ENCODE results near the gene DNAJA3. TPM values are rescaled to one million over a fixed set of nuclear protein-coding genes. Genes with fewer than 3 reads are reported as not detected.

Gene DNAJA3
- total RNA-seq, 4 donors from 2014 or later: 24.8 to 42.4 (median 31.8) TPM

DNA sequence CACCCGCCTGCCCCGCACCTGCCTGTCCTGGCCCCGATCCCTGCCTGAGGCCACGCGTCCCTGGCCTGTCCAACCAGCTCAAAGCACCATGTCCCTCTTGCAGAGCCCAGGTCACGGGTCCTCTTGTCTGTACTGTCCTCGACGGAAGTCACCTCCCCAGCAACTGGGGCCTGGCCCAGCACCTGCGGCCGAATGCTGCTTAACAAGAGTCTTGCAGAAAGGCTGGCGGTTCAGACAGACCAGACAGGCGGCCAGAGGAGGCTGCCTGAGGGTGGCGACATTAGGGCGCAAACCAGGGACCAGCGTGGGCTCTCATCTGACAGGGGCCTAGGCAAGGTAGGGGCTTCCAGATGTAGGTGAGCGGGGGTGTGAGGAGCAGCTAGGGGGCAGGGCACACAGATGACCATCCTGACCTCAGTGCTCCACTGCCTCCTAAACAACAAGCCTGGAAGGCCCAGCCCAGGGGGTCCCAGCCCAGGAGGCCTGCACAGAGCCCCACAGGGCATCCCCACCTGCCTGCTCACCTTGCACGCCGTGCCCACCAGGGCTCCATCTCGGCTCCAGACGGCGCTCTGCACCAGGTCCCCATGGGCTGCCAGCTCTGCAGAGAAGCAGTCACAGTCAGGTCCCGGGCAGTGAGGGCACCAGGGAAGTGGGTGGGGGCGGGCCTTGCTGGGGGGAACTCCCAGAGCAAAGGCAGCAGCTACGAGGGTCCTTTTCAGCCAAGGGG lies 20.5 kb upstream of the DNAJA3 start:
- TF ChIP-seq, protein P1, sequence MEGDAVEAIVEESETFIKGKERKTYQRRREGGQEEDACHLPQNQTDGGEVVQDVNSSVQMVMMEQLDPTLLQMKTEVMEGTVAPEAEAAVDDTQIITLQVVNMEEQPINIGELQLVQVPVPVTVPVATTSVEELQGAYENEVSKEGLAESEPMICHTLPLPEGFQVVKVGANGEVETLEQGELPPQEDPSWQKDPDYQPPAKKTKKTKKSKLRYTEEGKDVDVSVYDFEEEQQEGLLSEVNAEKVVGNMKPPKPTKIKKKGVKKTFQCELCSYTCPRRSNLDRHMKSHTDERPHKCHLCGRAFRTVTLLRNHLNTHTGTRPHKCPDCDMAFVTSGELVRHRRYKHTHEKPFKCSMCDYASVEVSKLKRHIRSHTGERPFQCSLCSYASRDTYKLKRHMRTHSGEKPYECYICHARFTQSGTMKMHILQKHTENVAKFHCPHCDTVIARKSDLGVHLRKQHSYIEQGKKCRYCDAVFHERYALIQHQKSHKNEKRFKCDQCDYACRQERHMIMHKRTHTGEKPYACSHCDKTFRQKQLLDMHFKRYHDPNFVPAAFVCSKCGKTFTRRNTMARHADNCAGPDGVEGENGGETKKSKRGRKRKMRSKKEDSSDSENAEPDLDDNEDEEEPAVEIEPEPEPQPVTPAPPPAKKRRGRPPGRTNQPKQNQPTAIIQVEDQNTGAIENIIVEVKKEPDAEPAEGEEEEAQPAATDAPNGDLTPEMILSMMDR (IDR thresholded peaks at IDR 0.05; ENCODE audit: low read depth): no peak

DNA sequence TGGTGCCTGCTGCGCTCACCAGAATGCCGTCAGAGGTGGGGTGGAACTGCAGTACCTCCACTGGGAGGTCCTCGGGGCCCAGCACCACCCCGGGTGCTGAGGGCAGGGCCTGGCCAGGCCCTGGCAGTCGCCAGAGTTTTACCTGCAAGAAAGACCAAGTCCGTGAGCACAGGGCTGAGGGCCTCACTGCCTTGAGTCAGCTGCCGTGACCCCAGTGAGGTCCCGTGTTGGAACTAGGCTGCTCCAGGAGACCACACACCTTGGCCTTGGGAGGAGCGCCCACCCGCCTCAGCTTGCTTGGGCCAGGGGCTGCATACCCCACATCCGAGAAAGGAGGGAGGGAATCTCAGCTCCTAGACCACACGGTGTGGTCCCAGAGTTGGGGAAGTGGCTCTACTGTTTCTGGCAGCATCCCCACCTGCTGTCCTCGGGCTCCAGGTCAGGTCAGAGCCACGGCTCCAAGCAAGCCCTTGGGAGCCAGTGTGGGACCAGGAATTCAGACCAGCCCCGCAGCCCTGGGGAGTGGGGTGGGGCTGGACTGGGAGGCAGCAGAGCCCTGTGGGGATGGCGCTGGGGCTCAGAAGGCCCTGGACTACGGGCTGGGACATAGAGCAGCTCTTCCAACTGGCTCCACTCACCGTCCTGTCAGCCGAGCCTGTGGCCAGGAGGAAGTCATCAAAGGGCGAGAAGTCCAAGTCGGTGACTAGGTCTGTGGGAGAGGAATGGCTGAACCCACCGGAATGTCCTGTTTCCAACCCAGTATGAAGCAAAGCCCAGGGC lies 17.9 kb upstream of the DNAJA3 start:
- TF ChIP-seq, protein P1 (IDR thresholded peaks at IDR 0.05; ENCODE audit: low read depth): no peak

DNA sequence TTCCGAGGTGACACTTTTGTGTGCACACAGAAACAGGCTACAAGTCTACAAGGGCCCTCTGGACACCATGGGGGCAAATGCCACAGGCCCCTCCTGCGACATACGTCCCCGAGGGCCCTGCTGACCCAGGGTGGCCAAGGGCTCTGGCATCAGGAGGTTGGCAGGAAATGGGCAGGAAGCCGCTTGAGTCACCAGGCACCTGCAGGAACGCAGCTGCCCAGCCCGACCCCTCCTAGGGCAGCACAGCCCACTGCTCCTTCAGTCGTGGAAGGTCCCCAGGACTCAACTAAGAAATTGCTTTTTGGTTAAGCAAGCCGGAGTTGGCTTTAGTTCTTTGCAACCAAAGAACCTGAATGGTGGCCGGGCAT lies 17.4 kb upstream of the DNAJA3 start:
- TF ChIP-seq, protein P1 (IDR thresholded peaks at IDR 0.05; ENCODE audit: low read depth): no peak

DNA sequence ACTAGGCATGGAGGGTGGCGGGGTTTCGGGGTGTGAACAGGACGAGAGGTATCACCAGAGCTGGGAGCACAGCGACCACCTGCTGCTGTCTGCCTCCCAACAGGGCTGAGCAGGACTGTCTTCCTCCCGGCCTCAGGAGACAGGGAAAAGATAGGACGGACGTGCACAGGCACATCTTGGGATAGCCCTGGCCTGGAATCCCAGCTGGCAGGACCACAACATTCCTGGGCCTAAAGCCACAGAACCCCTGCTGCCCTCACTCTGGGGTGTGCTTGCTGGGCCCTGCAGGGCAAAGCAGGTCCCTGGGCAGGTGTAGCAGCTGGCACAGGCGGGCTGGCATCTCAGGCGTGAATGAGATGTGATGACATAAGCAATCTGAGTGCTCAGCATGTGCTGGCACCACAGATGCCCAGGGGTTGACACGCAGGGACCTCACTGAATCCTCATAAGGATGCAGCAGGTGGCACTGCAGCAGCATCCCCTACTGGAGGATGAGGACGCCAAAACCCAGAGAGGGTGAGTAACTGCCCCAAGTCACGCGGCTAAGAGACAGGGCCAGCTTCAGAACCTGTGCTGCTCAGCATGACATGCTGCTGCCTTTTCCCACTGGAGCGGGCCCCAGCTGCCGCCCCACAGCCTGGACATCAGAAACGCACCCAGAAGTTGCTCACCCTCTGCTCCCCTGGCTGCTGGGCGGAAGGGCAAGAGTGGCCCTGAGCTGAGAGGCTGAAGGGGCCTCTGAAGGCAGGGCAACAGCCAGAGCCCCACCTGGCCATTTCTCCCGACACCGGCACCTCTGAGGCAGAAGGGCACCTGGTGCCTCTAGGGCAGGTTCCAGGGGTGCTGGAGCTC lies 16.4 kb upstream of the DNAJA3 start:
- TF ChIP-seq, protein P1 (IDR thresholded peaks at IDR 0.05; ENCODE audit: low read depth): no peak

DNA sequence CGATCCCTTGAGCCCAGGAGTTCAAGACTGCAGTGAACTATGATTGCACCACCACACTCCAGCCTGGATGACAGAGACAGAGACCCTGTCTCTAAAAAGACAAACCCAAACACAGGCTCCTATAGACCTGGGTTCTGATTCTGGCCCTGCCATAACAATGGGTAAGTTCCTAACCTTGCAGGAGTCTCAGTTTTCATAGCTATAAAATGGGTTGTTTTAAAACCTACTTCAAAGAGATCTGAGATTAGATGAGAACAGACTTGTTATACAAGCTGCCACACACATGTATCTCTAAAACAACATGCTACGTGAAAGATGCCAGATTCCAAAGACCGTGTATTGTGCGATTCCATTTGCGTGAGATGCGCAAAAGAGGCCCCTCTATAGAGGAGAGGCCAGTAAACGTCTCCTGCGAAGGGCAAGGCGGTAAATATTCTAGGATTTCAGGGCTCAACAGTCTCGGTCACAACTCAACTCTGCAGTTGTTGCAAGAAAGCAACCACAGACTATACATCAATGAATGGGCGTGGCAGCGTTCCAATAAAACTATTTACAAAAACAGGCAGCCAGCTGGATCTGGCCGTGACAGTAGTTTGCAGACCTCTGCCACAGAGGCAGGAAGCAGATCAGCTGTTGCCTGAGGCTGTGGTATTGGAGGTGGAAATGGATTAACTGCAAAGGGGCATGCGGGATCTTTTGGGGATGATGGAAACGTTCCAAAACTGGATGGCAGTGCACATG lies 15.2 kb upstream of the DNAJA3 start:
- TF ChIP-seq, protein P1 (IDR thresholded peaks at IDR 0.05; ENCODE audit: low read depth): no peak

DNA sequence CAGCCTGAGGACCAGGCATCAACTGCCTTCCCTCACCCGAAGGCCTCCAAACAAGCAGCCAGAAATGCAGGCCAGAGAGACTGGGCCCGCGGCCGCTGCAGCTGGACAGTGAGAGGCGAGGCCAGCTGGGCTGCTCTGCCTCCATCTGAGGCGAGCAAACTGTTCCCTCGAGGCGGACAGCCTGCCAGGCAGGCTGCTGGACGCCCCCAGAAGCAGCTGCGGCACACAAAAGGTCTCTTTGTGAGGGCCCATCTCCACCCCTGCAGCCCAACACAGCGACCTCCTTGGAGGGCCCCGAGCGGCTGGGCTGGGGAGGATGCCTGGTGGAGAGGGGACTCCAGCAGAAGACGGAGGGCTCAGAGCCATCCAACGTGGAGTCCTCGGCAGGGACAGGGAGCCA lies 14.0 kb upstream of the DNAJA3 start:
- TF ChIP-seq, protein P1 (IDR thresholded peaks at IDR 0.05; ENCODE audit: low read depth): no peak
